GM12874 (cell line): Measurements from ENCODE around the gene GUCA1A.

Source experiments
- TF ChIP-seq, protein P1 (sequence below): IDR thresholded peaks from 2 replicates; pipeline ENCODE4 v1.5.1; 2011; ENCODE audit warnings: low read depth, mild to moderate bottlenecking, control low read depth, low read length, moderate library complexity; ENCODE audit not compliant: insufficient read depth

Gene GUCA1A

DNA sequence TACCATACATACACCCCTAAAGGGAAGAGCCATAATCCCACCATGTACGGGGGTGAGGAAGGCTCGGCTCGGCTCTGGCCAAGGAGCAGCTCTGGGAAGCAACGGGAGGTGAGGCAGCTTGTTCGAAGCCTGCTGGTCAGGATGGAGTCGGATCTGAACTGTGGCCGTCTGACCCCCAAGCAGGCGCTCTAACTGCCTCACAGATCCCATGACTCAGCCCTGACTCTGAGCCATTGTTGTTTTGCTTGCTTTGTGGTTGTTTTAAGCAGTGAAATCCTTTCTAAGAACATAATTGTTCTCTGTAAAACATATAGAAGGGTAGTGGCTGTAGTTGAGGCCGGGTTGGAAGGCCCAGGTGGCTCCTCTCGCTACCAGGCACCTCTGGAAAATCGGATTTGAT, 41.6 kb upstream of the GUCA1A start:
- TF ChIP-seq, protein P1, sequence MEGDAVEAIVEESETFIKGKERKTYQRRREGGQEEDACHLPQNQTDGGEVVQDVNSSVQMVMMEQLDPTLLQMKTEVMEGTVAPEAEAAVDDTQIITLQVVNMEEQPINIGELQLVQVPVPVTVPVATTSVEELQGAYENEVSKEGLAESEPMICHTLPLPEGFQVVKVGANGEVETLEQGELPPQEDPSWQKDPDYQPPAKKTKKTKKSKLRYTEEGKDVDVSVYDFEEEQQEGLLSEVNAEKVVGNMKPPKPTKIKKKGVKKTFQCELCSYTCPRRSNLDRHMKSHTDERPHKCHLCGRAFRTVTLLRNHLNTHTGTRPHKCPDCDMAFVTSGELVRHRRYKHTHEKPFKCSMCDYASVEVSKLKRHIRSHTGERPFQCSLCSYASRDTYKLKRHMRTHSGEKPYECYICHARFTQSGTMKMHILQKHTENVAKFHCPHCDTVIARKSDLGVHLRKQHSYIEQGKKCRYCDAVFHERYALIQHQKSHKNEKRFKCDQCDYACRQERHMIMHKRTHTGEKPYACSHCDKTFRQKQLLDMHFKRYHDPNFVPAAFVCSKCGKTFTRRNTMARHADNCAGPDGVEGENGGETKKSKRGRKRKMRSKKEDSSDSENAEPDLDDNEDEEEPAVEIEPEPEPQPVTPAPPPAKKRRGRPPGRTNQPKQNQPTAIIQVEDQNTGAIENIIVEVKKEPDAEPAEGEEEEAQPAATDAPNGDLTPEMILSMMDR, result no peak

DNA sequence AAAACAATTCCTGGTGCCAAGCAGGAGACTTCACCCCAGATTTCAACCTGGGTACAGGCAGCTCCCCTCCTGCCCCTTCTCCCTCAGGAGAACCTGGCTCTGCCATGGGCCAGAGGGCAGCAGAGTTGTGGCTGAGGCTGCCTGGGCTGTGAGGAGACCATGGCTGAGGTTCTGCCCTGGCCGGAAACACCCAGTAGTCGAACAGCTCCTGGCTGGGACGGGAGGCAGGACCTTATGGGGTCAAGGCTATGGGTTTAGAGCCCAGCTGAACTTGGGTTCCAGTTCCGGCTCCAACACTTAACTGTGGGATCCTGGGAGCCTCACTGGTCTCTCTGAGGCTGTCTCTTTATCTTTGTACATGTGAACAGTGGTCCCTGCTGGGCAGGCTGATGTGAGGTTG, 39.2 kb upstream of the GUCA1A start:
- TF ChIP-seq, protein P1, result no peak

DNA sequence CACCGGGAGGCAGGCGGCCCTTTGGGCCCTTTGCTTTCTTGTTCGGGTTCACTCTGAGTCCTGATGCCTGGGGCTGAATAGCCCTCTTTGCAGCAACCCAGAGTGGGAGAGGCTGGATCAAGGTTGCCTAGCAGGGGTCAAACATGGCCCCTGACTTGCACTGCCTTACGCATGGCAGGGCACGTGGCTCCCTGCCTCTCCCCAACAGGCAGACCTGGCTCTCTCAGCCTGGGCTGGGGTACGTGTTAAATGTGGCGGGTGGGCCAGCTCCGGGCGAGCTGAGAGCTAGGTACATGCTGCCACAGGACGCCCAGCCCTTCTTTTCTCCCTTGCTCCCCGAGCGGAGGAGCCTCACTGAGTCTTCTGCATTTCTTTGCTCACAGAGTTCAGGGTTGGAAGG, 38.0 kb upstream of the GUCA1A start:
- TF ChIP-seq, protein P1, result no peak

DNA sequence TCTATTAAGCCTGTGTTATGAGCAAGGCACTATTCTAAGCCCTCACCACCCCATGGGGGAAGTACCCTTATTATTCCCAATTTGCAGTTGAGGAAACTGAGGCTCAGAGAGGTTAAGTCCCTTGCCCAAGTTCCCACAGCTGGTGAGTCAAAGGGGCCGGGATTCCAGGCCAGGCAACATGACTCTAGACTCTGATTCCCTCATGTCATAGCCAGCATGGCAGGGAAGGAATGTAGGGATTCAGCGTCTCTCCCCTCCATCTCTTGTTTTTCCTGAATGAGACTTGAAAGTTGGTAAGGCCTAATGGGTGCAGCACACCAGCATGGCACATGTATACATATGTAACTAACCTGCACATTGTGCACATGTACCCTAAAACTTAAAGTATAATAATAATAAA, 37.4 kb upstream of the GUCA1A start:
- TF ChIP-seq, protein P1, result no peak

DNA sequence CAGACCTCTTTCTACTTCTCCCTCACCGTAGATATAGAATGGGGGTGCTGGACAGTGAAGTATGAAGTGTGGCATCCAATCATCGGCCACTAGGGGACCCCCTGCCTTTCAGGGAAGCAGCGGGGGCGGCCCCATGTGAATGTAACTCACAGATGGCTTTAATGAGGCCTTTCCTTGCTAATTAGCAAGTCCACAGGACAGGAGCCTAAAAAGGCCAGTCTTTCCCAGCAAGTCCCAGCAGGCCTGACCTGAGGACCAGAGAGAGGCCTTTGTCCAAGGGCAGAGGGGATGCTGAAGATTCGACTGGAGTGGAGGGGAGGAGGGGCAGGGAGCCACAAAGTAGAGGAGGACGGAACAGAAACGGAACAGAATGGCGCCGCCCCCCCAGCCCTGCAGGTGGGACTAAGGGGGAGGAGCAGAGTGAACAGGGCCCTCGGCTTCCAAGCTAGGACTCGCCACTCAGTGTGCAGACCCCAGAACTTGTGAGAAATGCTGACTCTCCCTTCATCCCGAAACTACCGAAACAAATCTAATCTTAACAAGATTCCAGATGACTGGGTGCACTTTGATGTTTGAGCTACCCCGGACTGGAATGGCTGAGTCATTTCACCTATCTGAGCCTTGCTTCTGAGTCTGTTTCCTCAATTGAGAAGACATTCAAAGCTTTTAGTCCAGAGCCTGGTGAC, 36.5 kb upstream of the GUCA1A start:
- TF ChIP-seq, protein P1, result peak; percentile 57

DNA sequence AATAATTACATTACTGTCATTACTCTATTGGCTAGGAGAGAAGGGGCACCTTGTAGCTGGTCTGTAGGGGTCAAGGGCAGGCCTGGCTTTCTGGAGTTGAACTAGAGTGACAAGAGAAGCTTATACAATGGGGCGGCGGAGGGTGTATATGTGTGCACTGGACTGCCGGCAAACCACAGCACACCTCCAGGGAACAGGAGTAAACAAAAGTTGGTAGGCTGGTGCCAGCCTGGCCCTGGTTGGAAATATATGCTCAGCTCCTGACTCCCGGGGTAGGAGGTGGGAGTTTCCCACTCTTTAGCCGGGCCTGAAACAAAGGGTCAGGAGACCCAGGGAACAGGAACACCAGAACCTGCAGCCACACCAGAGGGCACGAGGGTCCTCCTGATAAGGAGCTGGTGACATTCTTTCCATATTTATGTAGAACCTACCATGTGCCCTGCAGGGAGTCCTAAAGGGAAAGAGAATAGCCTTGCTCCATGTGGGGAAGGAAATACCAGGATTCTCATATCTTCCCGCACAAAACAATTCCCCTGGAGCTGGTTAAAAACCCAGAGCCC, 35.9 kb upstream of the GUCA1A start:
- TF ChIP-seq, protein P1, result no peak

DNA sequence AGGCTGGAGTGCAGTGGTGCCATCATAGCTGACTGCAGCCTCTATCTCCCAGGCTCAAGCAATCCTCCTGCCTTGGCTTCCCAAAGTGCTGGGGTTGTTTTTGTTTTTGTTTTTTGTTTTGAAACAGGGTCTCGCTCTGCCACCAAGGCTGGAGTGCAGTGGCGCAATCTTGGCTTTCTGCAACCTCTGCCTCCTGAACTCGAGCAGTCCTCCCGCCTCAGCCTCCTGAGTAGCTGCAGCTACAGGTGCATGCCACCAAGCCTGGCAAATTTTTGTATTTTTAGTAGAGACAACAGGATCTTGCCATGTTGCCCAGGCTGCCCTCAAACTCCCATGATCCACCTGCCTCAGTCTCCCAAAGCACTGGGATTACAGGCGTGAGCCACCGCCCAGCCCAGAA, 35.0 kb upstream of the GUCA1A start:
- TF ChIP-seq, protein P1, result no peak
